Fibroblast of pulmonary artery (primary cell): Measurements from ENCODE around the gene FAM13B.

ENCODE experiments used
- DNase-seq: peaks from one replicate; pipeline ENCODE4 v3.0.0-alpha.2; 2010; ENCODE audit warnings: low read depth
- H3K4me3 ChIP-seq: replicated peaks from 2 replicates; pipeline ENCODE4 v1.5.1; 2011; ENCODE audit warnings: low read depth, mild to moderate bottlenecking, control low read depth, low read length, moderate library complexity
- CTCF ChIP-seq: IDR thresholded peaks from 2 replicates; pipeline ENCODE4 v1.5.1; 2011; ENCODE audit warnings: mild to moderate bottlenecking, control low read depth, low read length, inconsistent platforms; ENCODE audit errors: missing control alignments

Gene FAM13B

GRCh38 chr5:137939331-137939730, 93.5 kb downstream of the FAM13B start:
- no peak for TF ChIP-seq CTCF
- H3K4me3 ChIP-seq, result no peak overlapping the region
- DNase-seq, result no peak

- TF ChIP-seq CTCF, result no peak
- H3K4me3 ChIP-seq, result no peak overlapping the region
- no peak for DNase-seq
Observed at GRCh38 chr5:137938751-137939143, 94.1 kb downstream of the FAM13B start.

GRCh38 chr5:137937994-137938750, 94.7 kb downstream of the FAM13B start:
- TF ChIP-seq CTCF, result no peak
- no peak for DNase-seq

GRCh38 chr5:137935694-137936093, 97.2 kb downstream of the FAM13B start:
- no peak overlapping the region for H3K4me3 ChIP-seq
- TF ChIP-seq CTCF, result no peak
- no peak for DNase-seq

More at GRCh38 chr5:137937994-137938750, 94.7 kb downstream of the FAM13B start:
- no peak overlapping the region for H3K4me3 ChIP-seq

- TF ChIP-seq CTCF, result no peak
- no peak for DNase-seq
- H3K4me3 ChIP-seq, result no peak overlapping the region
Observed at GRCh38 chr5:137935190-137935589, 97.7 kb downstream of the FAM13B start.

GRCh38 chr5:137933491-137933911, 99.4 kb downstream of the FAM13B start:
- no peak overlapping the region for H3K4me3 ChIP-seq
- no peak for TF ChIP-seq CTCF
- peak; percentile 33 for DNase-seq

GRCh38 chr5:137932800-137933199, 100.1 kb downstream of the FAM13B start:
- peak; percentile 18 for DNase-seq
- no peak for TF ChIP-seq CTCF
- H3K4me3 ChIP-seq, result no peak overlapping the region
